A549 (cell line): ENCODE data around the gene KCNK3. TPM values are rescaled to one million over a fixed set of nuclear protein-coding genes. Genes with fewer than 3 reads are reported as not detected.

Source experiments
- ATAC-seq, 2 experiments: fragments of 200-7000 bp in 1 of 2; fragments of >200 bp in 1 of 2; cut with Nextera tagmentation in 1 of 2; cut with Tn5 transposase in 1 of 2; 3 replicates each; pipeline versions ENCODE4 v1.8.0 to v1.9.1; 2018 to 2020; ENCODE audit warnings: mild to moderate bottlenecking in 1 of 2, moderate library complexity in 1 of 2
- CTCF ChIA-PET: fragments of 300-600 bp; sonication (Branson Sonifier 250); formaldehyde crosslinking; extraction: SDS; loops from one replicate; lab custom pipeline; 2021; ENCODE audit warnings: antibody characterized with exemption, inconsistent platforms; lab: Yijun Ruan, JAX
- POLR2A ChIA-PET: fragments of 350-600 bp; formaldehyde crosslinking; extraction: SDS; loops from one replicate; lab custom pipeline; 2021; ENCODE audit warnings: antibody characterized with exemption, inconsistent platforms; lab: Yijun Ruan, JAX
- DNase-seq, 2 experiments: peaks; one replicate each; pipeline versions ENCODE4 v3.0.0 to v3.0.0-alpha.2; 2011 to 2016; ENCODE audit warnings: low read depth in 1 of 2, low spot score in 1 of 2
- FAIRE-seq: peaks from 2 replicates; lab custom pipeline; 2011; peaks lifted over from hg19 to GRCh38; lab: Jason Lieb, UNC
- H3K27ac ChIP-seq, 2 experiments: fragments of >200 bp; sonication (Bioruptor Twin); formaldehyde crosslinking; 3 replicates each; pipeline ENCODE4 v1.5.1; 2016 to 2017
- H3K4me1 ChIP-seq: fragments of >200 bp; sonication (Bioruptor Twin); formaldehyde crosslinking; 3 replicates; pipeline ENCODE4 v1.6.1; 2016
- H3K4me2 ChIP-seq: fragments of >200 bp; sonication (Bioruptor Twin); formaldehyde crosslinking; 3 replicates; pipeline ENCODE4 v1.6.1; 2016
- H3K4me3 ChIP-seq: fragments of >200 bp; sonication (Bioruptor Twin); formaldehyde crosslinking; 3 replicates; pipeline ENCODE4 v1.5.1; 2016
- H3K9me3 ChIP-seq: fragments of >200 bp; sonication (Bioruptor Twin); formaldehyde crosslinking; 3 replicates; pipeline ENCODE4 v1.6.1; 2016
- BHLHE40 ChIP-seq: IDR thresholded peaks from 2 replicates; pipeline ENCODE4 v1.6.1; 2012; ENCODE audit warnings: low read depth, low read length, inconsistent platforms
- CBX2 ChIP-seq: fragments of 200-600 bp; sonication (generic); IDR thresholded peaks from 2 replicates; pipeline ENCODE4 v1.6.1; 2016; ENCODE audit warnings: low read depth, mild to moderate bottlenecking, borderline replicate concordance
- CEBPB ChIP-seq, 2 experiments: fragments of >200 bp in 1 of 2; sonication (Bioruptor Twin) in 1 of 2; formaldehyde crosslinking in 1 of 2; IDR thresholded peaks; 2 replicates each; pipeline ENCODE4 v1.6.1; 2012 to 2016
- CHD2 ChIP-seq: fragments of 150-350 bp; IDR thresholded peaks from 2 replicates; pipeline ENCODE4 v1.6.1; 2014; ENCODE audit warnings: low read length; ENCODE audit not compliant: partially characterized antibody
- EP300 ChIP-seq, 2 experiments: fragments of >200 bp; sonication (Bioruptor Twin); formaldehyde crosslinking; IDR thresholded peaks; 2 replicates in 1 of 2; 3 replicates in 1 of 2; pipeline ENCODE4 v1.6.1; 2016 to 2017
- FOSB ChIP-seq: fragments of 250-450 bp; sonication (Bioruptor Pico); IDR thresholded peaks from 2 replicates; pipeline ENCODE4 v1.5.0; 2020; ENCODE audit warnings: mild to moderate bottlenecking, moderate library complexity
- FOSL2 ChIP-seq, 2 experiments: fragments of 450-650 bp in 1 of 2; fragments of >200 bp in 1 of 2; sonication (Bioruptor Twin) in 1 of 2; formaldehyde crosslinking; IDR thresholded peaks; 2 replicates each; pipeline versions ENCODE4 v1.5.0 to v1.6.1; 2016 to 2020; ENCODE audit warnings: mild to moderate bottlenecking in 1 of 2, moderate library complexity in 1 of 2
- HEYL ChIP-seq: fragments of 250-450 bp; sonication (Bioruptor Pico); IDR thresholded peaks from 2 replicates; pipeline ENCODE4 v1.8.0; 2021; ENCODE audit warnings: mild to moderate bottlenecking, moderate library complexity
- JUN ChIP-seq, 2 experiments: fragments of >200 bp; sonication (Bioruptor Twin); formaldehyde crosslinking; IDR thresholded peaks; 2 replicates in 1 of 2; 3 replicates in 1 of 2; pipeline ENCODE4 v1.6.1; 2016 to 2017
- JUNB ChIP-seq: fragments of >200 bp; sonication (Bioruptor Twin); formaldehyde crosslinking; IDR thresholded peaks from 2 replicates; pipeline ENCODE4 v1.6.1; 2016
- RAD21 ChIP-seq, 2 experiments: fragments of >200 bp in 1 of 2; sonication (Bioruptor Twin) in 1 of 2; formaldehyde crosslinking in 1 of 2; IDR thresholded peaks in 1 of 2; conservative IDR thresholded peaks in 1 of 2; 2 replicates in 1 of 2; 3 replicates in 1 of 2; pipeline ENCODE4 v1.6.1; 2012 to 2018; ENCODE audit warnings: inconsistent platforms in 1 of 2
- RFX5 ChIP-seq: fragments of 450-650 bp; IDR thresholded peaks from 2 replicates; pipeline ENCODE4 v1.7.1; 2014; ENCODE audit warnings: antibody characterized with exemption, mild to moderate bottlenecking, moderate library complexity
- ZFP36 ChIP-seq: fragments of 450-650 bp; IDR thresholded peaks from 2 replicates; pipeline ENCODE4 v1.6.1; 2014; ENCODE audit warnings: borderline replicate concordance; ENCODE audit not compliant: partially characterized antibody
- WGBS: methylation state at CpG from one replicate; pipeline ENCODE4 v1.1.6; 2017; ENCODE audit errors: missing lambda C conversion rate; 5-methylcytosine and 5-hydroxymethylcytosine counted together
- polyA minus RNA-seq: library from RNA; depleted of rRNA, polyadenylated mRNA; stranded (reverse); fragments of >200 nt; gene quantifications from 2 replicates; pipeline ENCODE4 v1.2.3, GENCODE V29; 2011; rRNA and poly(A)+ RNA removed
- polyA plus RNA-seq, 4 experiments: library from polyadenylated mRNA; depleted of rRNA in 3 of 4; stranded (reverse); fragments of >200 nt; fragmentation: RNase III in 1 of 4; extraction: RNeasy Plus Mini Kit Qiagen cat#74134 plus additional on column Dnase treatment in 1 of 4; gene quantifications; 2 replicates in 3 of 4; 3 replicates in 1 of 4; pipeline ENCODE4 v1.2.3, GENCODE V29; 2011 to 2017
- TF ChIP-seq, protein P1 (sequence below): fragments of 200-600 bp; sonication (generic); IDR thresholded peaks from 2 replicates; pipeline ENCODE4 v1.6.1; 2016; ENCODE audit warnings: antibody characterized with exemption, mild to moderate bottlenecking, moderate library complexity
- TF ChIP-seq, protein P2 (sequence below): IDR thresholded peaks from 2 replicates; pipeline ENCODE4 v1.6.1; 2012; ENCODE audit warnings: low read depth, borderline replicate concordance
- TF ChIP-seq, protein P3 (sequence below): IDR thresholded peaks from 2 replicates; pipeline ENCODE4 v1.6.1; 2012

Gene KCNK3
- polyA plus RNA-seq (2011; rRNA removed): 2.8 and 3.5 TPM in 2 replicates
- 2.0 and 3.4 TPM in 2 replicates for polyA plus RNA-seq (2012; cell fraction: cytosol; rRNA removed)
- 1.7 and 2.9 TPM in 2 replicates for polyA plus RNA-seq (2012; cell fraction: nucleus; rRNA removed)
- polyA plus RNA-seq (2017; fragmentation: RNase III; extraction: RNeasy Plus Mini Kit Qiagen cat#74134 plus additional on column Dnase treatment): 1.6 to 3.4 TPM (median 2.4 TPM) in 3 replicates
- 4.1 TPM in 2 replicates for polyA minus RNA-seq

DNA sequence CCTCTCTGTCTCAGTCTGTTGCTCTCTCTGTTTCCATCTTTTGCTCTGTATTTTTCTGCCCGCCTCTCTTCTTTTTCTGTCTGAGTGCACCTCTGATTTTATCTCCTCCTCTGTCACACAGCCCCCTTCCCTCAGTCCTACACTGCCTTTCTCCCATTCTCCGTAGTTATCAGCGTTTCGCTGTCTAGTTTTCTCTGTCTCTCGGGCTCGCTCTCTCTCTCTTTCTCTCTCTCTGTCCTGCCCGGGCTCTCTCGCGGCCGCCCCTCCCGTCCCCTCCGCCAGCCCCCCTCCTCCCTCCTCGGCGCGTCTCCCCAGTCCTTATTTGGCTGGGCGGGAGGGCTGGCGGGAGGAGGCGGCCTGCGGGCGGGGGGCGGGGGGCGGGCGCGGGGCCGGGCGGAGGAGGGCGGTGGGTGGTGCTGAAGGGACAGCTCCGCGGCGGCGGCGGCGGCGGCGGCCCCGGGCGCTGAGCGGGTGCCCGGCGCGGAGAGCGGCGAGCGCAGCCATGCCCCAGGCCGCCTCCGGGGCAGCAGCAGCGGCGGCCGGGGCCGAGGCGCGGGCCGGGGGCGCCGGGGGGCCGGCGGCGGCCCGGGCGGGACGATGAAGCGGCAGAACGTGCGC, at the start of gene KCNK3:
KCNK3 (plus strand) TSS at position 444 of the 618 bp plus-strand sequence; CDS start at position 598, 154 bp downstream.
- no peak for FAIRE-seq
- Histone ChIP-seq H3K27ac (peak within 1 kb of the TSS in 1 of 2 experiments; percentile 40; a peak in 2 of 6 replicates), H3K9me3 (no peaks in the 10 kb centered on the region), H3K4me1 (peaks cover 27% of the 10 kb centered on the region)
- POLR2A ChIA-PET: interaction anchor here (0.6 kb wide), 1 partner anchor 40 kb away, joined by 3 read pairs; no protein-coding TSS in a partner anchor
- TF ChIP-seq RFX5: no peak
- TF ChIP-seq, protein P1, sequence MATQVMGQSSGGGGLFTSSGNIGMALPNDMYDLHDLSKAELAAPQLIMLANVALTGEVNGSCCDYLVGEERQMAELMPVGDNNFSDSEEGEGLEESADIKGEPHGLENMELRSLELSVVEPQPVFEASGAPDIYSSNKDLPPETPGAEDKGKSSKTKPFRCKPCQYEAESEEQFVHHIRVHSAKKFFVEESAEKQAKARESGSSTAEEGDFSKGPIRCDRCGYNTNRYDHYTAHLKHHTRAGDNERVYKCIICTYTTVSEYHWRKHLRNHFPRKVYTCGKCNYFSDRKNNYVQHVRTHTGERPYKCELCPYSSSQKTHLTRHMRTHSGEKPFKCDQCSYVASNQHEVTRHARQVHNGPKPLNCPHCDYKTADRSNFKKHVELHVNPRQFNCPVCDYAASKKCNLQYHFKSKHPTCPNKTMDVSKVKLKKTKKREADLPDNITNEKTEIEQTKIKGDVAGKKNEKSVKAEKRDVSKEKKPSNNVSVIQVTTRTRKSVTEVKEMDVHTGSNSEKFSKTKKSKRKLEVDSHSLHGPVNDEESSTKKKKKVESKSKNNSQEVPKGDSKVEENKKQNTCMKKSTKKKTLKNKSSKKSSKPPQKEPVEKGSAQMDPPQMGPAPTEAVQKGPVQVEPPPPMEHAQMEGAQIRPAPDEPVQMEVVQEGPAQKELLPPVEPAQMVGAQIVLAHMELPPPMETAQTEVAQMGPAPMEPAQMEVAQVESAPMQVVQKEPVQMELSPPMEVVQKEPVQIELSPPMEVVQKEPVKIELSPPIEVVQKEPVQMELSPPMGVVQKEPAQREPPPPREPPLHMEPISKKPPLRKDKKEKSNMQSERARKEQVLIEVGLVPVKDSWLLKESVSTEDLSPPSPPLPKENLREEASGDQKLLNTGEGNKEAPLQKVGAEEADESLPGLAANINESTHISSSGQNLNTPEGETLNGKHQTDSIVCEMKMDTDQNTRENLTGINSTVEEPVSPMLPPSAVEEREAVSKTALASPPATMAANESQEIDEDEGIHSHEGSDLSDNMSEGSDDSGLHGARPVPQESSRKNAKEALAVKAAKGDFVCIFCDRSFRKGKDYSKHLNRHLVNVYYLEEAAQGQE: peak; percentile 53
- TF ChIP-seq, all 56 proteins: peak for 1
- DNase-seq: peak in 1 of 2 experiments; percentile 50
- 35% methylated on average over 9 of the region's 64 CpGs for WGBS
- Histone ChIP-seq H3K4me3 (peak within 1 kb of the TSS; percentile 36), H3K4me2 (peak within 1 kb of the TSS; percentile 88)
- CTCF ChIA-PET: interaction anchor here (0.5 to 2.4 kb wide), 6 partner anchors 10 to 84 kb away, joined by 3 to 7 read pairs (median 3); no protein-coding TSS in a partner anchor
- ATAC-seq: peak; percentile 55 to 70

DNA sequence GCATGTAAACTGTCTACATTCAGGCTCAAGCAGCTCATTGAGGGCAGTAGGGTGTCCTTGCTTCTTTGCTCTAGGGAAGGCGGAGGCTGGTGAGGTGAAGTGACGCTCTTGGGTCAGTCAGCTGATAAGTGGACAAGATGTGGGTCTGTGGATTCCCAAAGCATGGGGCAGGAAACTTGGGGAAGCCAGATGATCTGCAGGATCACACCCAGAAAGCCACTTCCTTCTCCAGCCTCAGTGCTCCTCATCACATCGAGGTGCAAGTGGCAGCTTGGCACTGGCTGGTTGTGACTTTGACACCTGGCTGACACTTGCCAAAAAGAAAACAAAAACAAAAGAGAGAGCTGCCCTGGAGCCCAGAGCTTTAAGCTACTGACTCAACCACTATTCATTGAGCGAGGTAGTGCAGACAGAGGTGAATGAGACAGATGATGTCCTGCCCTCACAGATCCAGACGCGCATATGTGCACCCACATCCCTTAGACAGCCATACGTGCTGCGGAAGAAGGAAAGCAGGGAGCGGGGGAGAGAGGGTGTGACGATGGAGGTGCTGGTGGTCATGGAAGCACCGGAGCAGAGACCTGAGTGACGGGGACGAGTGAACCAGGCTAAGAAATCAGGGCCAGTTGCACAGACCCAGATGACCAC, 48.2 kb upstream of the KCNK3 start:
- Histone ChIP-seq H3K4me1 (peaks cover 2% of the 10 kb centered on the region; the same call in 1 of the 3 replicates), H3K4me2 (no peak overlapping the region), H3K27ac (no peak overlapping the region), H3K4me3 (no peak overlapping the region), H3K9me3 (no peaks in the 10 kb centered on the region)
- DNase-seq: no peak
- FAIRE-seq: no peak
- ChIA-PET POLR2A (no interaction called here), CTCF (interaction anchor here (0.6 to 4.7 kb wide), 6 partner anchors 10 to 101 kb away, joined by 3 to 20 read pairs (median 5); no protein-coding TSS in a partner anchor)
- no peak for TF ChIP-seq BHLHE40
- no peak for TF ChIP-seq JUNB
- TF ChIP-seq, protein P2, sequence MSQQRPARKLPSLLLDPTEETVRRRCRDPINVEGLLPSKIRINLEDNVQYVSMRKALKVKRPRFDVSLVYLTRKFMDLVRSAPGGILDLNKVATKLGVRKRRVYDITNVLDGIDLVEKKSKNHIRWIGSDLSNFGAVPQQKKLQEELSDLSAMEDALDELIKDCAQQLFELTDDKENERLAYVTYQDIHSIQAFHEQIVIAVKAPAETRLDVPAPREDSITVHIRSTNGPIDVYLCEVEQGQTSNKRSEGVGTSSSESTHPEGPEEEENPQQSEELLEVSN: no peak
- TF ChIP-seq JUN (IDR thresholded peaks at IDR 0.05): no peak
- TF ChIP-seq CEBPB (IDR thresholded peaks at IDR 0.05): no peak
- no peak for TF ChIP-seq EP300 (IDR thresholded peaks at IDR 0.05)
- no peak for TF ChIP-seq CBX2
- TF ChIP-seq ZFP36: no peak
- TF ChIP-seq RAD21 (conservative IDR thresholded peaks at IDR 0.05 in 1 of 2, IDR thresholded peaks at IDR 0.05 in 1 of 2): no peak
- no peak for TF ChIP-seq HEYL (CRISPR knock-in tag)
- TF ChIP-seq, protein P3, sequence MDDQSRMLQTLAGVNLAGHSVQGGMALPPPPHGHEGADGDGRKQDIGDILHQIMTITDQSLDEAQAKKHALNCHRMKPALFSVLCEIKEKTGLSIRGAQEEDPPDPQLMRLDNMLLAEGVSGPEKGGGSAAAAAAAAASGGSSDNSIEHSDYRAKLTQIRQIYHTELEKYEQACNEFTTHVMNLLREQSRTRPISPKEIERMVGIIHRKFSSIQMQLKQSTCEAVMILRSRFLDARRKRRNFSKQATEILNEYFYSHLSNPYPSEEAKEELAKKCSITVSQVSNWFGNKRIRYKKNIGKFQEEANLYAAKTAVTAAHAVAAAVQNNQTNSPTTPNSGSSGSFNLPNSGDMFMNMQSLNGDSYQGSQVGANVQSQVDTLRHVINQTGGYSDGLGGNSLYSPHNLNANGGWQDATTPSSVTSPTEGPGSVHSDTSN: no peak
- TF ChIP-seq FOSB (CRISPR knock-in tag): no peak
- no peak for TF ChIP-seq CHD2
- TF ChIP-seq FOSL2 (IDR thresholded peaks at IDR 0.05): no peak
- TF ChIP-seq FOSL2 (CRISPR knock-in tag; IDR thresholded peaks at IDR 0.05): no peak
- whole genome bisulfite sequencing: 69% methylated on average over 13 of the region's 13 CpGs
- no peak for ATAC-seq
